RWPE1 (cell line): Measurements from ENCODE around the gene SPATA2.
A peak's percentile ranks its signal among the peaks of the same experiment; 100 is the strongest.

Source experiments
- CTCF ChIA-PET: fragments of 350-600 bp; sonication (Branson Sonifier 250); formaldehyde crosslinking; extraction: SDS; loops from one replicate; lab custom pipeline; 2021; lab: Yijun Ruan, JAX
- POLR2A ChIA-PET: fragments of 400-600 bp; formaldehyde crosslinking; extraction: SDS; loops from one replicate; lab custom pipeline; 2020; ENCODE audit warnings: antibody characterized with exemption; ENCODE audit not compliant: low non-redundant PET; lab: Yijun Ruan, JAX
- DNase-seq: peaks from one replicate; pipeline ENCODE4 v3.0.0; 2012; ENCODE audit warnings: low spot score
- H3K27ac ChIP-seq: fragments of 450-650 bp; 2 replicates; pipeline ENCODE4 v1.5.1; 2017
- TF ChIP-seq, protein P1 (sequence below): fragments of 450-650 bp; conservative IDR thresholded peaks from 2 replicates; pipeline ENCODE4 v1.5.1; 2017; ENCODE audit warnings: low read depth, mild to moderate bottlenecking

Gene SPATA2

DNA sequence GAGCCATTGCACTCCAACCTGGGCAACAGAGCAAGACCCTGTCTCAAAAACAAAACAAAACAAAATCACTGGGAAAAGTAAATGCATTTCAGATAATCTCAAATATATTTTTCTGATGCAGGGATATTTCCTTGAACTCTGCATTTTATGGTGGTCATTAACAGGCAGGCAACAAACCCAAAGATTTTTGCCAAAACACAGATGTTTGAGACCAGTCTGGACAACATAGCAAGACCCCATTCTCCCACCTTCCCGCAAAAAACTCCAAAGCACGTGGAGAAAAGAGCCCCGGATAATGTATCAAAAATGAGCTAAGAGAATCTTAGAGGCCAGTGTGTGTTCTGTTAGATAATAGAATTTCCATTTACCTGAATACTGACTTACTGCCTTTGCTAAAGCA is 58.4 kb downstream of the SPATA2 start:
- CTCF ChIA-PET, result interaction anchor here (0.6 kb wide), 1 partner anchor 85 kb away, joined by 4 read pairs; no protein-coding TSS in a partner anchor
- POLR2A ChIA-PET, result interaction anchor here (0.6 kb wide), 1 partner anchor 11 kb away, joined by 4 read pairs; no protein-coding TSS in a partner anchor
- H3K27ac ChIP-seq, result no peak overlapping the region
- TF ChIP-seq, protein P1, sequence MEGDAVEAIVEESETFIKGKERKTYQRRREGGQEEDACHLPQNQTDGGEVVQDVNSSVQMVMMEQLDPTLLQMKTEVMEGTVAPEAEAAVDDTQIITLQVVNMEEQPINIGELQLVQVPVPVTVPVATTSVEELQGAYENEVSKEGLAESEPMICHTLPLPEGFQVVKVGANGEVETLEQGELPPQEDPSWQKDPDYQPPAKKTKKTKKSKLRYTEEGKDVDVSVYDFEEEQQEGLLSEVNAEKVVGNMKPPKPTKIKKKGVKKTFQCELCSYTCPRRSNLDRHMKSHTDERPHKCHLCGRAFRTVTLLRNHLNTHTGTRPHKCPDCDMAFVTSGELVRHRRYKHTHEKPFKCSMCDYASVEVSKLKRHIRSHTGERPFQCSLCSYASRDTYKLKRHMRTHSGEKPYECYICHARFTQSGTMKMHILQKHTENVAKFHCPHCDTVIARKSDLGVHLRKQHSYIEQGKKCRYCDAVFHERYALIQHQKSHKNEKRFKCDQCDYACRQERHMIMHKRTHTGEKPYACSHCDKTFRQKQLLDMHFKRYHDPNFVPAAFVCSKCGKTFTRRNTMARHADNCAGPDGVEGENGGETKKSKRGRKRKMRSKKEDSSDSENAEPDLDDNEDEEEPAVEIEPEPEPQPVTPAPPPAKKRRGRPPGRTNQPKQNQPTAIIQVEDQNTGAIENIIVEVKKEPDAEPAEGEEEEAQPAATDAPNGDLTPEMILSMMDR, result no peak
- DNase-seq, result no peak

DNA sequence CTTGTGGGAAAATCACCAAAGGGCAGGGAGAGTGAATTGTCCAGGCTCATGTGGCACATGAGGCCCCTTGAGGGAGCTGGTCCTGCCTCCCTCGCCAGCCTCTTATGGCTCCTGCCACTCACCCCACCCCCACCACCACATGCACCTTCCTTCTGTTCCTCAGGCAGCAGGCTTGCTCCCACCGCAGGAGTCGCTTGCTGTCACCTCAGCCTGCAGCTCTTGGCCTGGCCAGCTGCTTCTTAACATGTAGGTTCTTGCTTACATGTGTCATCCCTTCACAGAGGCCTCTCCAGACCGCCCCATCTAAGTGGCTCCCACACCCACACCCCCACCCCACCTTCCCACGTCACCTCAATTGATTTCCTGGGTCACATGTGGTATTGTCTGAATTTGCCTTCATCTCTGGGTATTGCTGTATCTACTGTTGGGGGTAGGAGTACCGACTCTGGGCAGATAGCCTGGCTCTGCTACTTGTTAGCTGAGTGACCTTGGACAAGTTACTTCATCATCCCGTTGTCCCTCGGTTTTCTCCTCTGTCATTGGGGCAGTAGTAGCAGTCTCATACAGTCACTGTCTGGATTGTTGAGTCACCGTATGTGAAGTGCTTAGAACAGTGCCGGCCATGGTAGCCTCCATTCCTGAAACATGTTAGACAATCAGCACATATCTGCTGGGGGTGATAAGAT is 61.0 kb downstream of the SPATA2 start:
- DNase-seq, result peak; percentile 47
- CTCF ChIA-PET, result interaction anchor here (0.6 to 1.6 kb wide), 4 partner anchors 8 to 271 kb away, joined by 3 to 9 read pairs (median 4); no protein-coding TSS in a partner anchor
- H3K27ac ChIP-seq, result peak overlapping the region; percentile 69
- TF ChIP-seq, protein P1, result no peak
- POLR2A ChIA-PET, result no interaction called here

DNA sequence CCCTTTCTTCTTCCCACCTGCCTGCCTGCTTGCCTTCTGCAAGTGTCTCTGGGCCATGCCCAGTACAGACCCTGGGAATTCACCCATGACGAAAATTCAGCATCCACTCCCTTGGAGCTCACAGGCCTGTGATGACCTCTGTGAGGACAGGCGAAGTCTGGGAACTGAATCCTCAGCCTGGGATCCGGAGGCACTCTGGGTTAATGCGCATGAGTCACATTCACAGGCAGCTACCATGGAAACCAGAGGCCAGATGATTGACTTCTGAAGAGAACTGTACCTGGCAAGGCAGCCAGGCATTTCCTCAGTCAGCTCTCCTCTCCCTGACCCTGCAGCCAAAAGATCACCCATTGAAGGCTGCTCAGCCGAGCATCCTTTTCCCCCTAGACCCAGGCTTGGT is 61.7 kb downstream of the SPATA2 start:
- TF ChIP-seq, protein P1, result no peak
- ChIA-PET CTCF (interaction anchor here (0.6 to 1.6 kb wide), 3 partner anchors 35 to 312 kb away, joined by 3 to 9 read pairs (median 5); no protein-coding TSS in a partner anchor), POLR2A (no interaction called here)
- peak; percentile 98 for DNase-seq
- H3K27ac ChIP-seq, result peak overlapping the region; percentile 69
